Peyer's patch (tissue), 4 donors: ENCODE data around the gene TEX29. TPM values are rescaled to one million over a fixed set of nuclear protein-coding genes. Genes with fewer than 3 reads are reported as not detected.

Experiments
- DNase-seq, 3 donors: peaks; one replicate each; pipeline ENCODE4 v3.0.0-alpha.2; 2017 to 2019
- H3K27ac ChIP-seq, 4 donors: fragments of 200-600 bp; sonication (generic); one replicate each; pipeline ENCODE4 v1.5.1; 2016 to 2019
- H3K27me3 ChIP-seq, 2 donors: fragments of 200-600 bp; sonication (generic); one replicate each; pipeline ENCODE4 v1.5.1; 2019
- H3K36me3 ChIP-seq, 3 donors: fragments of 200-600 bp; sonication (generic); one replicate each; pipeline ENCODE4 v1.5.1; 2016 to 2019
- H3K4me1 ChIP-seq, 4 donors: fragments of 200-600 bp; sonication (generic); one replicate each; pipeline ENCODE4 v1.5.1; 2016 to 2019
- H3K4me3 ChIP-seq, 4 donors: fragments of 200-600 bp; sonication (generic); 1 replicate in 3 of 4; 2 replicates in 1 of 4; pipeline ENCODE4 v1.5.1; 2016 to 2019; ENCODE audit warnings: mild to moderate bottlenecking in 1 of 4
- H3K9me3 ChIP-seq, 4 donors: fragments of 200-600 bp; sonication (generic); one replicate each; pipeline ENCODE4 v1.5.1; 2016 to 2019; ENCODE audit warnings: mild to moderate bottlenecking in 1 of 4
- CTCF ChIP-seq, 6 experiments: fragments of 450-650 bp in 4 of 6; fragments of 200-600 bp in 2 of 6; sonication (generic) in 1 of 6; IDR thresholded peaks; one replicate each; pipeline ENCODE4 v1.5.1; 2017 to 2019; ENCODE audit warnings: antibody characterized with exemption in 6 of 6, mild to moderate bottlenecking in 3 of 6, moderate library complexity in 1 of 6
- POLR2A ChIP-seq, 2 donors: fragments of 450-650 bp; IDR thresholded peaks; one replicate each; pipeline ENCODE4 v1.5.1; 2017; ENCODE audit warnings: antibody characterized with exemption in 2 of 2, mild to moderate bottlenecking in 2 of 2, moderate library complexity in 2 of 2
- total RNA-seq, 4 donors: library from RNA; depleted of rRNA; stranded (reverse); fragments of >200 nt; gene quantifications; one replicate each; pipeline ENCODE4 v1.1.0, GENCODE V29; 2016

Gene TEX29
- total RNA-seq, 4 donors from 2014 or later, result not detected

DNA sequence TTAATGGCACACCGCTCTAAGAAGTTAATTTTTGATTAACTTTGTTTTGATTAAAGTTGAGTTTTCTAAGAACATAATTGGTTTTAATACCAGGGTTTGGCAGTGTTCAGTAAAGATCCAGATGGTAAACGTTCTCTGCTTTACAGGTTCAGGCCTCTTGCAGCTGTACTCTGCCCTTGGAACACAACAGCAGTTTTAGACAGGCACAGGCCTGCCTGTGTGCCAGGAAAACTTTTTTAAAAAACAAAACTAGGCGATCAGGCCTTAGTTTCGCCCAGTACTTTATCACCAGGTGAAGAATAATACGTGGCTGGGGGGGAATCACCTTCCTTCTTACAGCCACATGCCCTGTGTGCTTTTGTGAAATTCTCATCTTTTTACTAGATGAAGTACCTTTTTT lies 38.0 kb upstream of the TEX29 start:
- Histone ChIP-seq H3K27ac (peak overlapping the region in 1 of 4 donors; percentile 73), H3K36me3 (peaks cover 0 to 88% (median 0%) of the 10 kb centered on the region in 3 donors)
- DNase-seq, result no peak

GRCh38 chr13:111282997-111283396 lies 37.4 kb upstream of the TEX29 start:
- H3K4me3 ChIP-seq, result no peak overlapping the region
- no peaks in the 10 kb centered on the region for H3K4me1 ChIP-seq
- no peaks in the 10 kb centered on the region for H3K9me3 ChIP-seq
- H3K36me3 ChIP-seq, result peaks cover 0 to 88% (median 0%) of the 10 kb centered on the region in 3 donors
- H3K27me3 ChIP-seq, result no peaks in the 10 kb centered on the region
- DNase-seq, result no peak
- TF ChIP-seq POLR2A (IDR thresholded peaks at IDR 0.05), result no peak
- TF ChIP-seq CTCF (IDR thresholded peaks at IDR 0.05), result no peak
- H3K27ac ChIP-seq, result peak overlapping the region in 1 of 4 donors; percentile 73

More for the DNA sequence above, 38.0 kb upstream of the TEX29 start:
- TF ChIP-seq POLR2A (IDR thresholded peaks at IDR 0.05) (no peak), CTCF (IDR thresholded peaks at IDR 0.05) (no peak)
- Histone ChIP-seq H3K27me3 (no peaks in the 10 kb centered on the region), H3K4me1 (no peaks in the 10 kb centered on the region), H3K4me3 (no peak overlapping the region), H3K9me3 (no peaks in the 10 kb centered on the region)

- TF ChIP-seq POLR2A (IDR thresholded peaks at IDR 0.05), result no peak
- no peak for TF ChIP-seq CTCF (IDR thresholded peaks at IDR 0.05)
- H3K27ac ChIP-seq, result peak overlapping the region in 1 of 4 donors; percentile 73
- DNase-seq, result no peak
- no peak overlapping the region for H3K4me3 ChIP-seq
- H3K4me1 ChIP-seq, result no peaks in the 10 kb centered on the region
- H3K9me3 ChIP-seq, result no peaks in the 10 kb centered on the region
- no peaks in the 10 kb centered on the region for H3K27me3 ChIP-seq
- peaks cover 0 to 88% (median 0%) of the 10 kb centered on the region in 3 donors for H3K36me3 ChIP-seq
Observed at GRCh38 chr13:111283457-111283856, 37.0 kb upstream of the TEX29 start.

- no peaks in the 10 kb centered on the region for H3K4me1 ChIP-seq
- no peak overlapping the region for H3K27ac ChIP-seq
- H3K27me3 ChIP-seq, result no peaks in the 10 kb centered on the region
- H3K9me3 ChIP-seq, result no peaks in the 10 kb centered on the region
- no peak overlapping the region for H3K4me3 ChIP-seq
- no peak for TF ChIP-seq POLR2A (IDR thresholded peaks at IDR 0.05)
- TF ChIP-seq CTCF (IDR thresholded peaks at IDR 0.05), result no peak
- no peak for DNase-seq
- peaks cover 0 to 88% (median 0%) of the 10 kb centered on the region in 3 donors for H3K36me3 ChIP-seq
Observed at GRCh38 chr13:111283991-111284390, 36.5 kb upstream of the TEX29 start.

GRCh38 chr13:111284565-111284964 lies 35.9 kb upstream of the TEX29 start:
- H3K36me3 ChIP-seq, result peaks cover 0 to 88% (median 0%) of the 10 kb centered on the region in 3 donors
- H3K27ac ChIP-seq, result no peak overlapping the region
- TF ChIP-seq CTCF (IDR thresholded peaks at IDR 0.05) (no peak), POLR2A (IDR thresholded peaks at IDR 0.05) (no peak)
- H3K9me3 ChIP-seq, result no peaks in the 10 kb centered on the region
- no peaks in the 10 kb centered on the region for H3K4me1 ChIP-seq
- DNase-seq, result no peak
- H3K4me3 ChIP-seq, result no peak overlapping the region
- H3K27me3 ChIP-seq, result no peaks in the 10 kb centered on the region

DNA sequence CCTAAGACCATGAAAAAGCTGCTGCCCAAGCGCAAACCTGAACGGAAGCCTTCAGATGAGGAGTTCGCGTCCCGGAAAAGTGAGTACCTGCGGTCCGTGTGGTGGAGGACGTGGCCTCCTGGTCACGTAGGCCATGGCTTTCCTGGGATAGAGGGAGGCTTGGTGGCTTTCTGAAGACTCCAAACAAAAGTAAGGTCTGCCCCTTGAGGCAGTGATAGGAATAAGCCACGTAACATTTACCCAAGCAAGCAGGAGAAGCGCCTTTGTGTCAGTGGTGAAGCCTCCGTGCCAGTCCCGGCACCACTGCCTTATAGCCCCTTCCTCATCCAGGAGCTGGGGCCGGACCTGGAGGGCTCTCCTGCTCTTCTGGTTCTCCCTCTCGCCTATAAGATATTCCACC lies 34.3 kb upstream of the TEX29 start:
- Histone ChIP-seq H3K27ac (no peak overlapping the region), H3K36me3 (peaks cover 0 to 90% (median 0%) of the 10 kb centered on the region in 3 donors), H3K27me3 (no peaks in the 10 kb centered on the region), H3K4me1 (no peaks in the 10 kb centered on the region), H3K9me3 (no peaks in the 10 kb centered on the region), H3K4me3 (no peak overlapping the region)
- no peak for DNase-seq
- TF ChIP-seq POLR2A (IDR thresholded peaks at IDR 0.05), result no peak
- no peak for TF ChIP-seq CTCF (IDR thresholded peaks at IDR 0.05)
